Measurements from ENCODE around the gene DPY19L3.

Gene DPY19L3

DNA sequence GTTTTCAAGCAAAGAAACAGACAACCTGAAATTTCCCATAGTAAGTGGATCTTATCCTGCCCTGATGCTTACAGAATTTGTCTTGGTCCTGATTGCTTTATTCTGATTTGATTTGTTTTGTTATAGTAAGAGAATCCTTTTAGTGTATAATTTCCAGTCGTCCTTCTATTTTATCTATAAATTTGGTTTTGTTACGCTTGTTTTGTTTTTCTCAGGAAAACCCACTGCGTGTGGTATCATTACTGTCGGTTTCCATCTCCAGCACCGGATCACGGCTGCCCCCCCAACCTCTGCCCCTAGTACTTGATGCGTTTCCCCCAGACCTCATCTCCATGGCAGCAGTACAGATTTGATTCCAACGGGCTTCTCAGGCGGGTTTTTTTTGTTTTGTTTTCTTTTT is 117.4 kb downstream of the DPY19L3 start:
- DNase-seq = no peak

DNA sequence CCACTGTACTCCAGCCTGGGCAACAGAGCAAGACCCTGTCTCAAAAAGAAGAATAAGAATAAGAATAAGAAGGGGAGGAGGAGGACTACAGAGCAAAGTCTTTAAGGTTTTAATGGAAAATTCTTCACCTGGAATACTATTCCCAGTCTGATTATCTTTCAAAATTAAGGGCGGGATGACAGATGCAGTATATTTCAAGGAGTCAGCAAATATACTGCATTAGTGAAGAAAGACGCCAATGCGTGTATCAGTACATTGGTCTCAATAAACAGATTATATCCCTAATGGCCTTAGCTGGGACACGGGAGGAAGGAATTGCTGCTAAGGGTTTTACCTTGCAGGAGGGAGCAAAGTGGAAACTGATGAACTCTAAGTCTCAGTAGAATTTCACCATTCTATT is 121.3 kb downstream of the DPY19L3 start:
- no peak for DNase-seq

DNA sequence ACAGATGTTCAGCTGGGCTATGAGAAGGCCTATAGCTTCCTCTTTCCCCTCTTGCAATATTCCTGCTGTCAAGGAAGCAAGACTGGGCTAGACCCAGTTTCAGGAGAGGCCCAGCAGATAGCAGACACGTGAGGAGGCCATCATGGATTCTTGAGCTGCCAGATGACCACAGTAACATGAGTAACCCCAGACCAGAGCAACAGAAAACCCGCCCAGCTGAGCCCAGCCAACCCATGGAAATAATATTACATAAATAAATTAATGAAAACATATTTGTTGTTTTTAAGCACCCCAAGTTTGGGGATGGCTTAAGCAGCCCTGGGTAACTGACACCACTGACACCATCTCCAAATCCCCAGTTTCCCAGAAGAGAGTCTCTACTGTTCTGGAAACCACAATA is 125.2 kb downstream of the DPY19L3 start:
- DNase-seq = no peak

- no peak for DNase-seq
These were observed 126.7 kb downstream of the DPY19L3 start for GRCh38 chr19:32532233-32532632.
